RWPE2 (cell line): ENCODE measurements around the gene DDX27.

Experiments
- ATAC-seq: fragments of 200-7000 bp; cut with Tn5 transposase; 3 replicates; pipeline ENCODE4 v1.9.1; 2021; ENCODE audit warnings: low read depth
- DNase-seq: peaks from one replicate; pipeline ENCODE4 v3.0.0-alpha.2; 2020; ENCODE audit warnings: low spot score
- H3K27ac ChIP-seq: fragments of 450-650 bp; 2 replicates; pipeline ENCODE4 v1.5.1; 2017; ENCODE audit warnings: mild to moderate bottlenecking; ENCODE audit not compliant: poor library complexity, severe bottlenecking
- H3K27me3 ChIP-seq: fragments of 250-450 bp; sonication (Bioruptor Pico); 2 replicates; pipeline ENCODE4 v1.5.1; 2021; ENCODE audit warnings: mild to moderate bottlenecking, moderate library complexity; ENCODE audit not compliant: insufficient read depth, poor library complexity, severe bottlenecking
- H3K36me3 ChIP-seq: fragments of 250-450 bp; sonication (Bioruptor Pico); 2 replicates; pipeline ENCODE4 v1.5.1; 2020; ENCODE audit warnings: low read depth, mild to moderate bottlenecking, moderate library complexity
- H3K4me1 ChIP-seq: fragments of 250-450 bp; sonication (Bioruptor Pico); 2 replicates; pipeline ENCODE4 v1.5.1; 2021; ENCODE audit warnings: mild to moderate bottlenecking, moderate library complexity; ENCODE audit not compliant: insufficient read depth, poor library complexity, severe bottlenecking
- H3K4me3 ChIP-seq: fragments of 250-450 bp; sonication (Bioruptor Pico); 2 replicates; pipeline ENCODE4 v1.5.1; 2021; ENCODE audit warnings: mild to moderate bottlenecking, moderate library complexity; ENCODE audit not compliant: severe bottlenecking
- H3K9me3 ChIP-seq: fragments of 250-450 bp; sonication (Bioruptor Pico); 2 replicates; pipeline ENCODE4 v1.5.1; 2021; ENCODE audit warnings: mild to moderate bottlenecking, moderate library complexity; ENCODE audit not compliant: severe bottlenecking
- TF ChIP-seq, protein P1 (sequence below): fragments of 450-650 bp; IDR thresholded peaks from one replicate; pipeline ENCODE4 v1.5.1; 2017; ENCODE audit warnings: mild to moderate bottlenecking, moderate library complexity; ENCODE audit not compliant: poor library complexity, severe bottlenecking

DDX27 gene

DNA sequence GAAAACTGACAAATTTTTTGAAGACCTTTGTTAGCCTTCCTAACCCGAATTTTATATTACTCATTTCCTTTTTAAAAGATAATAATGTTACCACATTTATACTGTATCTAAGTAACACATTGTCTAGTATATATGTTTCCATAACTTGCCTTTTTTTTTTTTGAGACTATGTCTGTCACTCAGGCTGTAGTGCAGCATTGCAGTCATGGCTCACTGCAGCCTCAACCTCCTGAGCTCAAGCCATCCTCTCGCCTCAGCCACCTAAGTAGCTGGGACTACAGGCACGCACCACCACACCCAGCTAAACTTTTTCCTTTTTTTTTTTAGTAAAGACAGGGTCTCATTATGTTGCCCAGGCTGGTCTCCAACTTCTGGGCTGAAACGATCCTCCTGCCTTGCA is 40.1 kb downstream of the DDX27 start:
- Histone ChIP-seq H3K4me3 (no peak overlapping the region), H3K27me3 (no peaks in the 10 kb centered on the region), H3K4me1 (no peaks in the 10 kb centered on the region), H3K36me3 (peaks cover 100% of the 10 kb centered on the region), H3K9me3 (no peaks in the 10 kb centered on the region), H3K27ac (no peak overlapping the region)
- ATAC-seq (no peak), DNase-seq (peak; percentile 22)
- TF ChIP-seq, protein P1, sequence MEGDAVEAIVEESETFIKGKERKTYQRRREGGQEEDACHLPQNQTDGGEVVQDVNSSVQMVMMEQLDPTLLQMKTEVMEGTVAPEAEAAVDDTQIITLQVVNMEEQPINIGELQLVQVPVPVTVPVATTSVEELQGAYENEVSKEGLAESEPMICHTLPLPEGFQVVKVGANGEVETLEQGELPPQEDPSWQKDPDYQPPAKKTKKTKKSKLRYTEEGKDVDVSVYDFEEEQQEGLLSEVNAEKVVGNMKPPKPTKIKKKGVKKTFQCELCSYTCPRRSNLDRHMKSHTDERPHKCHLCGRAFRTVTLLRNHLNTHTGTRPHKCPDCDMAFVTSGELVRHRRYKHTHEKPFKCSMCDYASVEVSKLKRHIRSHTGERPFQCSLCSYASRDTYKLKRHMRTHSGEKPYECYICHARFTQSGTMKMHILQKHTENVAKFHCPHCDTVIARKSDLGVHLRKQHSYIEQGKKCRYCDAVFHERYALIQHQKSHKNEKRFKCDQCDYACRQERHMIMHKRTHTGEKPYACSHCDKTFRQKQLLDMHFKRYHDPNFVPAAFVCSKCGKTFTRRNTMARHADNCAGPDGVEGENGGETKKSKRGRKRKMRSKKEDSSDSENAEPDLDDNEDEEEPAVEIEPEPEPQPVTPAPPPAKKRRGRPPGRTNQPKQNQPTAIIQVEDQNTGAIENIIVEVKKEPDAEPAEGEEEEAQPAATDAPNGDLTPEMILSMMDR: no peak

DNA sequence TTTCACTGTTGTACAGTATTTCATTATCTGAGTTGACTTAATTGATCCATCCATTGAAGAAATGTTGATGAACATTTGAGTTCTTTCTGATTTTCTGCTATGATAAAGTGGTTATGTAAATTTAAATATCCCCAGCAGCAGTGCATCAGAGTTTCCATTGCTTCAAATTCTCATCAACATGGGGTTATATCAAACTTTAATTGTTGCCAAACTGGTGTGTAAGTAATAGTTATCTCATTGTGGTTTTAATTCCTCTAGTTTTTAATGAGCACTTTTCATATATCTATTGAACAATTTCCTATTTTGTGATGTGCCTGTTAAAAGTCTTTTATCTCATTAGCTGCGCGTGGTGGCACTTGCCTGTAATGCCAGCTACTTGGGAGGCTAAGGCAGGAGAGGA is 40.6 kb downstream of the DDX27 start:
- no peaks in the 10 kb centered on the region for H3K4me1 ChIP-seq
- peaks cover 100% of the 10 kb centered on the region for H3K36me3 ChIP-seq
- no peaks in the 10 kb centered on the region for H3K9me3 ChIP-seq
- TF ChIP-seq, protein P1: no peak
- ATAC-seq: no peak
- no peaks in the 10 kb centered on the region for H3K27me3 ChIP-seq
- no peak overlapping the region for H3K4me3 ChIP-seq
- H3K27ac ChIP-seq: no peak overlapping the region
- DNase-seq: peak; percentile 19

DNA sequence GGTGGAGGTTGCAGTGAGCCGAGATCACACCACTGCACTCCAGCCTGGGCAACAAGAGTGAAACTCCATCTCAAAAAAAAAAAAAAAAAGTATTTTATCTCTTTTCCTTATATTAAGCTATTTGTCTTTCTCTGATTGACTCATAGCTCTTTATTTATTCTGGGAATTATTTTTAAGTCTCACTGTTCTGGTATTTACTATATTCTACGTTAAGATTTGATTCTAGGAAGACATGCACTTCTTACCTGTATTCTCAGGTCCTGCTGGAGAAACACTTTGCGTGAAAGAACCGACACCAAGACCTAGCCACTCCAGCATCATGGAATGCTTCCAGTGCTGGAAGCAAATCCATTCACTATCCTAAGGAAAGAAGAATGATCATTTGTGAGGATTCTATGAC is 41.0 kb downstream of the DDX27 start:
- Histone ChIP-seq H3K9me3 (no peaks in the 10 kb centered on the region), H3K27me3 (no peaks in the 10 kb centered on the region), H3K4me3 (no peak overlapping the region), H3K36me3 (peaks cover 100% of the 10 kb centered on the region), H3K27ac (no peak overlapping the region), H3K4me1 (no peaks in the 10 kb centered on the region)
- TF ChIP-seq, protein P1: no peak
- ATAC-seq: no peak
- DNase-seq: no peak

DNA sequence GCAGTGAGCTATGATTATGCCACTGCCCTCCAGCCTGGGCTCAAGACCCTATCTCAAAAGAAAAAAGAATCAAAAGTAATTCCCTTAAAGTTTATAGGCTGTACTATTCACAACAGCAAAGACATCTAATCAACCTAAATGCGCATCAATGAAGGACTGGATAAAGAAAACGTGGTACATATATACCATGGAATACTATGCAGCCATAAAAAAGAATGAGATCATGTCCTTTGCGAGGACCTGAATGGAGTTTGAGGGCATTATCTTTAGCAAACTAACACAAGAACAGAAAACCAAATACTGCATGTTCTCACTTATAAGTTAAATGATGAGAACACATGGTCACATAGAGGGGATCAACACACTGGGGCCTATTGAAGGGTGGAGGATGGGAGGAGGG is 42.0 kb downstream of the DDX27 start:
- H3K27me3 ChIP-seq: no peaks in the 10 kb centered on the region
- ATAC-seq (no peak), DNase-seq (no peak)

DNA sequence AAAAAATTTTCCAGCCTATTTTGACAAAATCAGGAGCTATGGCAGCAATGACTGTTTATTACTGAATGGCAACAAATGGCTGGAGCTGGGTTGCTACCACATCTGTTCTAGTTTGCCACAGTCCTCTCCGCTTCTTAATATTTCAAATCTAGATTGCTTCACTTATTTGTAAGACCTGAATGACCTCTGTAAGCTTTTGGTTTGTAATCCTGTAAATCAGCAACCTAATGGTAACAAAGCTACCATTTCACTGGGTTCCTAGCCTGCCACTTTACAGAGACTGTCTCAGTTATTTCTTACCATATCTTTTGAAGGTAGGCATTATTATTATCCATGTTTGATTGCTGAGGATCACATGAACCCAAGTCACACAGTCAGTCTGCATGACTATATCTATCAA is 43.2 kb downstream of the DDX27 start:
- no peaks in the 10 kb centered on the region for H3K4me1 ChIP-seq
- TF ChIP-seq, protein P1: no peak
- no peak overlapping the region for H3K27ac ChIP-seq
- ATAC-seq (no peak), DNase-seq (no peak)
- H3K4me3 ChIP-seq: no peak overlapping the region
- H3K9me3 ChIP-seq: no peaks in the 10 kb centered on the region
- H3K27me3 ChIP-seq: no peaks in the 10 kb centered on the region
- peaks cover 98% of the 10 kb centered on the region for H3K36me3 ChIP-seq

More for the DNA sequence above, 42.0 kb downstream of the DDX27 start:
- H3K4me1 ChIP-seq: no peaks in the 10 kb centered on the region
- TF ChIP-seq, protein P1: no peak
- no peaks in the 10 kb centered on the region for H3K9me3 ChIP-seq
- H3K4me3 ChIP-seq: no peak overlapping the region
- peaks cover 100% of the 10 kb centered on the region for H3K36me3 ChIP-seq
- no peak overlapping the region for H3K27ac ChIP-seq
